Neuronal stem cell (in vitro differentiated cells): ENCODE measurements around the gene CTDSP2.
A peak's percentile ranks its signal among the peaks of the same experiment; 100 is the strongest.

ENCODE experiments used
- DNase-seq: peaks from one replicate; pipeline ENCODE4 v3.0.0-alpha.2; 2013; ENCODE audit warnings: low spot score
- H2AFZ ChIP-seq: one replicate; pipeline ENCODE4 v1.6.1; 2013; ENCODE audit warnings: mild to moderate bottlenecking, low read length, inconsistent platforms
- H2AK5ac ChIP-seq: 2 replicates; pipeline ENCODE4 v1.6.1; 2013; ENCODE audit warnings: low read depth, mild to moderate bottlenecking, inconsistent platforms, low read length, moderate library complexity, mixed read lengths
- H2BK120ac ChIP-seq: 2 replicates; pipeline ENCODE4 v1.6.1; 2013; ENCODE audit warnings: low read depth, mild to moderate bottlenecking, inconsistent platforms, low read length, moderate library complexity, mixed read lengths
- H2BK12ac ChIP-seq: one replicate; pipeline ENCODE4 v1.6.1; 2013; ENCODE audit warnings: low read length, inconsistent platforms
- H2BK15ac ChIP-seq: 2 replicates; pipeline ENCODE4 v1.6.1; 2013; ENCODE audit warnings: mild to moderate bottlenecking, low read length, inconsistent platforms, mixed read lengths
- H2BK5ac ChIP-seq: one replicate; pipeline ENCODE4 v1.6.1; 2013; ENCODE audit warnings: inconsistent platforms, mild to moderate bottlenecking, low read length, moderate library complexity
- H3K14ac ChIP-seq: one replicate; pipeline ENCODE4 v1.6.1; 2013; ENCODE audit warnings: low read length, inconsistent platforms
- H3K18ac ChIP-seq: 2 replicates; pipeline ENCODE4 v1.6.1; 2013; ENCODE audit warnings: low read length, inconsistent platforms
- H3K23ac ChIP-seq: 2 replicates; pipeline ENCODE4 v1.6.1; 2013; ENCODE audit warnings: low read depth, mild to moderate bottlenecking, mixed read lengths, low read length, inconsistent platforms; ENCODE audit not compliant: poor library complexity
- H3K27ac ChIP-seq: replicated peaks from 3 replicates; pipeline ENCODE4 v1.5.1; 2013; ENCODE audit warnings: low read length, inconsistent platforms
- H3K27me3 ChIP-seq, 3 experiments: 2 replicates each; pipeline ENCODE4 v1.6.1; 2013; ENCODE audit warnings: low read length in 3 of 3, mild to moderate bottlenecking in 2 of 3, inconsistent platforms in 1 of 3, low read depth in 1 of 3, mixed read lengths in 1 of 3, moderate library complexity in 1 of 3; ENCODE audit not compliant: control insufficient read depth in 3 of 3, insufficient read depth in 3 of 3
- H3K36me3 ChIP-seq, 2 donors: replicated peaks in 1 of 2; 2 replicates each; pipeline ENCODE4 v1.6.1; 2013; ENCODE audit warnings: low read length in 2 of 2; ENCODE audit not compliant: control insufficient read depth in 2 of 2, insufficient read depth in 2 of 2
- H3K4ac ChIP-seq: 2 replicates; pipeline ENCODE4 v1.6.1; 2013; ENCODE audit warnings: inconsistent platforms, mild to moderate bottlenecking, low read length, moderate library complexity
- H3K4me1 ChIP-seq, 2 donors: 1 replicate in 1 of 2; 2 replicates in 1 of 2; pipeline ENCODE4 v1.6.1; 2013; ENCODE audit warnings: low read length in 2 of 2, low read depth in 1 of 2; ENCODE audit not compliant: control insufficient read depth in 2 of 2, insufficient read depth in 1 of 2
- H3K4me2 ChIP-seq: one replicate; pipeline ENCODE4 v1.6.1; 2013; ENCODE audit warnings: mild to moderate bottlenecking, low read length, inconsistent platforms; ENCODE audit not compliant: insufficient read depth, poor library complexity, severe bottlenecking
- H3K4me3 ChIP-seq, 2 donors: 2 replicates each; pipeline ENCODE4 v1.5.1; 2013; ENCODE audit warnings: low read length in 2 of 2, mild to moderate bottlenecking in 2 of 2, inconsistent platforms in 1 of 2, moderate library complexity in 1 of 2
- H3K79me1 ChIP-seq: one replicate; pipeline ENCODE4 v1.6.1; 2013; ENCODE audit warnings: low read depth, mild to moderate bottlenecking, inconsistent platforms, low read length, moderate library complexity
- H3K9ac ChIP-seq: one replicate; pipeline ENCODE4 v1.6.1; 2013; ENCODE audit warnings: mild to moderate bottlenecking, low read depth, low read length, inconsistent platforms; ENCODE audit not compliant: poor library complexity
- H3K9me3 ChIP-seq, 2 donors: replicated peaks in 1 of 2; 2 replicates each; pipeline versions ENCODE3 to v1.6.1; 2013; ENCODE audit warnings: low read length in 2 of 2, mild to moderate bottlenecking in 2 of 2, inconsistent platforms in 1 of 2, low read depth in 1 of 2, mixed read lengths in 1 of 2, moderate library complexity in 1 of 2; ENCODE audit not compliant: control insufficient read depth in 2 of 2, insufficient read depth in 1 of 2
- H4K8ac ChIP-seq: one replicate; pipeline ENCODE4 v1.6.1; 2013; ENCODE audit warnings: low read depth, mild to moderate bottlenecking, inconsistent platforms, low read length, moderate library complexity
- H4K91ac ChIP-seq: one replicate; pipeline ENCODE4 v1.6.1; 2013; ENCODE audit warnings: low read length, low read depth, mild to moderate bottlenecking, inconsistent platforms; ENCODE audit not compliant: poor library complexity
- WGBS, 2 donors: extraction: QIAGEN DNeasy Blood & Tissue Kit; methylation state at CpG; one replicate each; pipeline ENCODE4 v1.1.7; 2013; ENCODE audit warnings: missing lambda C conversion rate in 2 of 2, mixed read lengths in 1 of 2; ENCODE audit not compliant: insufficient read length in 2 of 2, insufficient replicate concordance in 1 of 2; ENCODE audit errors: extremely low coverage in 2 of 2; 5-methylcytosine and 5-hydroxymethylcytosine counted together

CTDSP2 gene

DNA sequence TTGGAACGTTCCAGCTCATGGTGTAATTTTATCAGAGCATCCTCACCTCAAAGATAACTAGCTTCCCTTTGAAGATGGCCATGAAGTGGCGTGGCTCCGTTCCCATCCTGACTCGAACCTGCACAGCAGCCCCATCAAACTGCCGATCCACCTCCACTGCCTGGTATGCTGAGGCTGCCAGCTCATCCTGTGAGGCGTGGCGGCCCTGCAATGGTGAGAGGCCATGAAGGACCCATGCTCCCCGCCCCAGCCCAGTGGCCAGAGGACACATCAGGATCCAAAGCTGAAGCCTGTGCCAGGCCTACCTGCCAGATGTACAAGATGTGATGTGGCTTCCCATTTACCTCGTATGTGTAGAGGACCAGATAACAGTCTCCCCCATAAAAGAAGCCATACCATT, 39.2 kb downstream of the CTDSP2 start:
- no peak for DNase-seq

DNA sequence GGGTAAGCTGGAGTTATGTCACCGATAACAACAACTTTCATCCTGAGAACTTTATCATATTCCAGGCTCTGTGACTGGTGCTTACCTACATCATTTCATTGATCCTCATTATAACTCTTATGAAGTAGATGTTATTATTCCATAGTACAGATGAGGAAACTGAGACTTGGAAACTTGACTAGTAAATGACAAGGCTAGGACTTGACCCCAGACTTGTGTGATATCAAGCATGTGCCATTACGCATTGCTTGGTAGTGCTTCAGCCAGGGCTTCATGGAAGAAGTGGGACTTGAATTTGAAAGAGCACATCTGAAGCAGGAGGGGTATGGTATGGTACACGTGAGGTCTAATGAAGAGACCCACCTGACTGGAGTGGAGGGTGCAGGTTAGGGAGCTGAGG, 39.9 kb downstream of the CTDSP2 start:
- Histone ChIP-seq H2AK5ac (no peak overlapping the region), H4K91ac (no peak overlapping the region), H4K8ac (no peak overlapping the region), H3K27ac (no peak overlapping the region), H2BK15ac (no peak overlapping the region), H3K9ac (no peak overlapping the region), H2BK120ac (no peak overlapping the region), H3K79me1 (no peaks in the 10 kb centered on the region), H3K27me3 (no peaks in the 10 kb centered on the region), H3K4me1 (no peaks in the 10 kb centered on the region), H3K9me3 (no peaks in the 10 kb centered on the region), H3K23ac (no peak overlapping the region), H3K36me3 (peaks cover 12 to 72% of the 10 kb centered on the region in 2 donors), H3K4me3 (no peak overlapping the region), H2BK5ac (no peak overlapping the region), H2BK12ac (no peak overlapping the region), H3K4me2 (no peak overlapping the region), H3K14ac (no peak overlapping the region), H3K18ac (no peak overlapping the region), H2AFZ (no peak overlapping the region), H3K4ac (no peak overlapping the region)
- no peak for DNase-seq
- WGBS, 2 donors = no CpG with 5 or more reads among the region's 3 CpGs

More for the DNA sequence above, 39.2 kb downstream of the CTDSP2 start:
- H3K18ac ChIP-seq = no peak overlapping the region
- peak overlapping the region in 1 of 2 donors; percentile 65 for H3K4me3 ChIP-seq
- no peak overlapping the region for H3K27ac ChIP-seq
- no peak overlapping the region for H2BK5ac ChIP-seq
- no peak overlapping the region for H3K14ac ChIP-seq
- H4K8ac ChIP-seq = no peak overlapping the region
- no peak overlapping the region for H4K91ac ChIP-seq
- no peak overlapping the region for H2BK120ac ChIP-seq
- no peak overlapping the region for H2AK5ac ChIP-seq
- H3K36me3 ChIP-seq = peaks cover 10 to 66% of the 10 kb centered on the region in 2 donors
- H2AFZ ChIP-seq = no peak overlapping the region
- no peaks in the 10 kb centered on the region for H3K27me3 ChIP-seq
- H2BK15ac ChIP-seq = no peak overlapping the region
- no peak overlapping the region for H3K9ac ChIP-seq
- WGBS, 2 donors = no CpG with 5 or more reads among the region's 9 CpGs
- no peak overlapping the region for H2BK12ac ChIP-seq
- no peaks in the 10 kb centered on the region for H3K79me1 ChIP-seq
- H3K23ac ChIP-seq = no peak overlapping the region
- no peaks in the 10 kb centered on the region for H3K9me3 ChIP-seq
- H3K4me1 ChIP-seq = no peaks in the 10 kb centered on the region
- H3K4me2 ChIP-seq = no peak overlapping the region
- H3K4ac ChIP-seq = no peak overlapping the region

DNA sequence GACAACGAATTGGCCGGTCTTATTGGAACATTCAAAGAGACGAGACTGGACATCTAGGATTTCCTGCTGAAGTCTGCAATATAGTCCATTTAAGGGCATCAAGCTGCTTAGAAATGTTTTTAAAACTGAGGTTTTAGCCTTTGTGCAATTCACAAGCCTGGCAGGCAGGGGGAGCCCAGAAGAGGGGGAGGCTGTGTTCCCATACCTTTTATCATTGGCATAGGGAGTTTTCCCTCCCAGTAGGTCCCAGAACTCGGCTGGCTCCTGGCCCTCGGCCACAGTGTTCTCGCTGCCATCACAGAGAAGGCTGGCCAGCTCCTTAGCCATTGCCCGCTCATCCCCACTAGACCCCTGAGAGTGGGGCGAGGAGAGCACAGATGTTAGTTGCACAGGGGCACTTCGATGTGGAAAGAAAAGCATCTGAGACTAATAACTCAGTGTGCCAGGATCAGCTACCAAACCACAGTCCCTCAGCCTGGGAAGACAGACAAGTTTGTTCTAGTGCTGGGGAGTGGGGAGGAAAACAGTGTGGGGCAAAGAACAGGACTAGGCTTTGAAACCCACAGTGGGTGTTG, 43.1 kb downstream of the CTDSP2 start:
- no peaks in the 10 kb centered on the region for H3K27me3 ChIP-seq
- no peak overlapping the region for H3K4me2 ChIP-seq
- no peak overlapping the region for H4K8ac ChIP-seq
- H3K4me1 ChIP-seq = no peaks in the 10 kb centered on the region
- H2BK5ac ChIP-seq = no peak overlapping the region
- H3K4me3 ChIP-seq = no peak overlapping the region
- WGBS, 2 donors = no CpG with 5 or more reads among the region's 9 CpGs
- peaks cover 10 to 74% of the 10 kb centered on the region in 2 donors for H3K36me3 ChIP-seq
- no peak overlapping the region for H3K27ac ChIP-seq
- H4K91ac ChIP-seq = no peak overlapping the region
- H2BK120ac ChIP-seq = no peak overlapping the region
- no peak overlapping the region for H3K14ac ChIP-seq
- no peaks in the 10 kb centered on the region for H3K79me1 ChIP-seq
- no peak overlapping the region for H3K9ac ChIP-seq
- no peak overlapping the region for H3K23ac ChIP-seq
- DNase-seq = no peak
- no peak overlapping the region for H2AFZ ChIP-seq
- no peak overlapping the region for H2BK12ac ChIP-seq
- no peak overlapping the region for H3K4ac ChIP-seq
- H2BK15ac ChIP-seq = no peak overlapping the region
- H2AK5ac ChIP-seq = no peak overlapping the region
- no peak overlapping the region for H3K18ac ChIP-seq
- H3K9me3 ChIP-seq = no peaks in the 10 kb centered on the region

DNA sequence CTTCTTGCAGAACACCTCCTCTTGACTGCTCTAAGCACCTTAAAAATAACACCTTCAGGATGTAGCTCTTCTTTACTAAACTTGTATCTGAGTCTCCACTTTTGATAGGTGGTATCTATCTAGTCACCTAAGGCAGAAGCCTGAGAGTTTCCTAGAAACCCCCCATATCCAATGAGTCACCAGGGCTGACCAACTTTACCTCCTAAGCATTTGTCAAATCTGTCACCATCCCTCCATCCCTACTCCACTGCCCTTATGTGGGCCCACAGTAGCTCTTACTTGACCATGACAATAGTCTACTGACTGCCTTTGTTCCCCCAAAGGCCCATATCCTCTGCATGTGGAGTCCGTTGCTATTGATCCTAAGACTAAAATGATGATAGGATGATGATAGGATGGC, 43.9 kb downstream of the CTDSP2 start:
- no peaks in the 10 kb centered on the region for H3K79me1 ChIP-seq
- no peak overlapping the region for H3K4ac ChIP-seq
- no peak overlapping the region for H3K27ac ChIP-seq
- no peak overlapping the region for H4K91ac ChIP-seq
- H3K36me3 ChIP-seq = peaks cover 5 to 73% of the 10 kb centered on the region in 2 donors
- H3K4me2 ChIP-seq = no peak overlapping the region
- H3K4me3 ChIP-seq = no peak overlapping the region
- no peak overlapping the region for H2BK12ac ChIP-seq
- H2BK120ac ChIP-seq = no peak overlapping the region
- H3K4me1 ChIP-seq = no peaks in the 10 kb centered on the region
- H3K9me3 ChIP-seq = no peaks in the 10 kb centered on the region
- H3K9ac ChIP-seq = no peak overlapping the region
- H3K23ac ChIP-seq = no peak overlapping the region
- H3K18ac ChIP-seq = no peak overlapping the region
- no peak overlapping the region for H2BK15ac ChIP-seq
- H2BK5ac ChIP-seq = no peak overlapping the region
- no CpG with 5 or more reads among the region's 1 CpG for WGBS, 2 donors
- H4K8ac ChIP-seq = no peak overlapping the region
- H3K27me3 ChIP-seq = no peaks in the 10 kb centered on the region
- no peak for DNase-seq
- H3K14ac ChIP-seq = no peak overlapping the region
- no peak overlapping the region for H2AK5ac ChIP-seq
- H2AFZ ChIP-seq = no peak overlapping the region
